IPS-18a (cell line): ENCODE measurements around the gene COL4A6.

Experiments
- H3K27ac ChIP-seq: one replicate; pipeline ENCODE4 v1.5.1; 2013; ENCODE audit warnings: low read length
- H3K27me3 ChIP-seq: one replicate; pipeline ENCODE4 v1.6.1; 2013; ENCODE audit warnings: mild to moderate bottlenecking, low read length; ENCODE audit not compliant: control insufficient read depth, insufficient read depth
- H3K36me3 ChIP-seq: one replicate; pipeline ENCODE4 v1.6.1; 2013; ENCODE audit warnings: low read depth, low read length; ENCODE audit not compliant: control insufficient read depth
- H3K4me1 ChIP-seq: one replicate; pipeline ENCODE4 v1.6.1; 2013; ENCODE audit warnings: low read depth, low read length; ENCODE audit not compliant: control insufficient read depth
- H3K4me3 ChIP-seq: one replicate; pipeline ENCODE4 v1.5.1; 2013; ENCODE audit warnings: low read length
- H3K9ac ChIP-seq: one replicate; pipeline ENCODE4 v1.6.1; 2013; ENCODE audit warnings: mild to moderate bottlenecking, low read length, moderate library complexity
- H3K9me3 ChIP-seq: one replicate; pipeline ENCODE4 v1.6.1; 2013; ENCODE audit warnings: low read depth, low read length; ENCODE audit not compliant: control insufficient read depth

The COL4A6 gene

DNA sequence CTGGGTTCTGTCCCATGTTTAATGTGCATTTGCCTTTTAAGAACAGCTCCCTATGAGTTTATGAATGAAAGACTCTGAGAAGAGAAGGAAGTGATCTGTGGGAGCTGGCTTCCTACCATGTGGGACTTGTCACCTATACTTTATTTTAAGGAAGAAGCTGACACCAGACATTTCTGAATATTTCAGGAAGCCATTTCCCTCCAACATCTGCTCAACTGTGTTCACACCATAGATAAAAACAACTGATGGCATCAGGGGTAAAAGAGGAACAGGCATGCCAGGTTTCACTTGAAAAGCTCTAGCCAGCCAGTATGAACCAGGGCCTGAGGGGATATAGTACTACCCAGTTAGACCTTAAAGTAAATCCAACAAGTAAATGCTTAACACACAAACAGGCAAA is 116.0 kb downstream of the COL4A6 start:
- H3K4me3 ChIP-seq, result no peak overlapping the region
- H3K27ac ChIP-seq, result no peak overlapping the region
- no peaks in the 10 kb centered on the region for H3K9me3 ChIP-seq
- H3K27me3 ChIP-seq, result no peaks in the 10 kb centered on the region
- H3K4me1 ChIP-seq, result no peaks in the 10 kb centered on the region
- no peaks in the 10 kb centered on the region for H3K36me3 ChIP-seq
- H3K9ac ChIP-seq, result no peak overlapping the region

- H3K9ac ChIP-seq, result no peak overlapping the region
- peaks cover 6% of the 10 kb centered on the region for H3K4me1 ChIP-seq
- no peaks in the 10 kb centered on the region for H3K9me3 ChIP-seq
- no peak overlapping the region for H3K4me3 ChIP-seq
- H3K36me3 ChIP-seq, result no peaks in the 10 kb centered on the region
- no peaks in the 10 kb centered on the region for H3K27me3 ChIP-seq
- H3K27ac ChIP-seq, result no peak overlapping the region
Measured at GRCh38 chrX:108316456-108316855, 121.8 kb downstream of the COL4A6 start.

DNA sequence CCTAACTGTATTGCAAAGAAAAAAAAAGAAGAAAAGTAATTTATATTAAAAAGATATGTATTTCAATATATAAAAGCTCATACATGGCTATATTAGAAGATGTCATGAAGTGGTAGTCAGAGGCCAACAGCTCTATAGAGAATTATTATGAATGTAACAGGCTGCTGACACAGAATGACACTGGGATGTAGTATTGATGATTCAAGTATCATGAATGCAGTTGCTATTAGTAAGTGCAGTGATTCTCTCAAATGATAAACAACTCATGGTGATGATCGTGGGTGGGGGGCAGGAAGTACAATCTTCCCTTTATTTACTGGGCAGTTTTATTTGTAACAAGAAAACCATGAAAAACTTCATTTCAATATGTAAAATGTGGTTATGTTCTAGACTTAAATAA is 124.6 kb downstream of the COL4A6 start:
- Histone ChIP-seq H3K27me3 (no peaks in the 10 kb centered on the region), H3K9me3 (no peaks in the 10 kb centered on the region), H3K4me3 (no peak overlapping the region), H3K9ac (no peak overlapping the region), H3K36me3 (no peaks in the 10 kb centered on the region), H3K27ac (no peak overlapping the region), H3K4me1 (peaks cover 6% of the 10 kb centered on the region)

DNA sequence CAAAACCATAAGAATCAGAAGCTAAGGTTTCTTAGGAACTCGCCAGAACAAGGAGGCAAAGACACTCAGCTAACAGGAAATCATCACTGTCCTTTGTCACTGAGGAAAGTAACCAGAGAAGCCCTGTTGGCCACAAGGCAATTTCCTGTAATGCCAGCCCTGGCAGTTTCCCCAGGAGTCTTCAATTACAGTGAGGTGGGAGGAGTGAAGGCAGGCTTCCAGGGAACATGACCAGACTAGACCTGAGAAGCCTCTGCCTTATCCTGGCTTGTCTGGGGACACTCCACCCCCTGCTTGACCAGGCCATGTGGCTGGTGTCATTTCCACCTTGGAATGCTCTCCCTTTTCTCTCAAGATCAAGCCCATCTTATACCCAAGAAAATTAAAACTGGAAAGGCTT is 125.3 kb downstream of the COL4A6 start:
- Histone ChIP-seq H3K9ac (no peak overlapping the region), H3K4me1 (peaks cover 6% of the 10 kb centered on the region), H3K36me3 (no peaks in the 10 kb centered on the region), H3K27me3 (no peaks in the 10 kb centered on the region), H3K9me3 (no peaks in the 10 kb centered on the region), H3K27ac (no peak overlapping the region), H3K4me3 (no peak overlapping the region)

- H3K36me3 ChIP-seq, result no peaks in the 10 kb centered on the region
- H3K9me3 ChIP-seq, result no peaks in the 10 kb centered on the region
- H3K27ac ChIP-seq, result no peak overlapping the region
- H3K4me3 ChIP-seq, result no peak overlapping the region
- peaks cover 6% of the 10 kb centered on the region for H3K4me1 ChIP-seq
- no peaks in the 10 kb centered on the region for H3K27me3 ChIP-seq
- H3K9ac ChIP-seq, result no peak overlapping the region
Measured at GRCh38 chrX:108312011-108312410, 126.2 kb downstream of the COL4A6 start.

- no peaks in the 10 kb centered on the region for H3K36me3 ChIP-seq
- no peak overlapping the region for H3K4me3 ChIP-seq
- H3K9me3 ChIP-seq, result no peaks in the 10 kb centered on the region
- no peak overlapping the region for H3K9ac ChIP-seq
- no peak overlapping the region for H3K27ac ChIP-seq
- H3K4me1 ChIP-seq, result peaks cover 6% of the 10 kb centered on the region
- H3K27me3 ChIP-seq, result no peaks in the 10 kb centered on the region
Measured at GRCh38 chrX:108310506-108310905, 127.7 kb downstream of the COL4A6 start.

- no peak overlapping the region for H3K4me3 ChIP-seq
- no peak overlapping the region for H3K9ac ChIP-seq
- no peak overlapping the region for H3K27ac ChIP-seq
- H3K9me3 ChIP-seq, result no peaks in the 10 kb centered on the region
- H3K36me3 ChIP-seq, result no peaks in the 10 kb centered on the region
- H3K4me1 ChIP-seq, result peaks cover 14% of the 10 kb centered on the region
- no peaks in the 10 kb centered on the region for H3K27me3 ChIP-seq
Measured at GRCh38 chrX:108309144-108309543, 129.1 kb downstream of the COL4A6 start.

- Histone ChIP-seq H3K4me3 (no peak overlapping the region), H3K27ac (no peak overlapping the region), H3K36me3 (no peaks in the 10 kb centered on the region)
Measured at GRCh38 chrX:108307132-108308085, 130.8 kb downstream of the COL4A6 start.

DNA sequence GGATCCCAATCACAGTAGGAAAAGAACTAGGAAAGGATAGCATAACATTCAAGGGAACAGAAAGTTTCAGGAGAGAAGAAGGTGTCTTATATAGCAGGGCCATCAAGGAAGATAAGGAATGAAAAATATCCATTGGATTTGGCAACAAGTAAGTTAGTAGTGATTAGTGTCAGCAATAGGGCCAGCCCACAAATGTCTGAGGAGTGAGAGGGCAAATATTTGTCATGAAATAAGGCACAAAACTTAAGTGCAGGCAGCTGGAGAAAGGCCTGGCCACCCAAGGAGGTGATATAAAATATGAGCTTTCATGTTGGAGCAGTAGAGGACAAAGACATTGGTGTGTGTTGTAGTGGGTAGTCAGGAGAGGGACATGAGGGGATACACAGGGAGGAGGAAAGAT is 132.1 kb downstream of the COL4A6 start:
- Histone ChIP-seq H3K9ac (no peak overlapping the region), H3K27me3 (no peaks in the 10 kb centered on the region), H3K9me3 (no peaks in the 10 kb centered on the region), H3K36me3 (no peaks in the 10 kb centered on the region), H3K4me1 (peaks cover 8% of the 10 kb centered on the region), H3K4me3 (no peak overlapping the region), H3K27ac (no peak overlapping the region)

More at GRCh38 chrX:108307132-108308085, 130.8 kb downstream of the COL4A6 start:
- H3K27me3 ChIP-seq, result no peaks in the 10 kb centered on the region
- H3K9me3 ChIP-seq, result no peaks in the 10 kb centered on the region
- peaks cover 8% of the 10 kb centered on the region for H3K4me1 ChIP-seq
- H3K9ac ChIP-seq, result no peak overlapping the region

- no peaks in the 10 kb centered on the region for H3K36me3 ChIP-seq
- no peak overlapping the region for H3K27ac ChIP-seq
- H3K9ac ChIP-seq, result no peak overlapping the region
- no peaks in the 10 kb centered on the region for H3K9me3 ChIP-seq
- H3K4me3 ChIP-seq, result no peak overlapping the region
- H3K27me3 ChIP-seq, result no peaks in the 10 kb centered on the region
- peaks cover 11% of the 10 kb centered on the region for H3K4me1 ChIP-seq
Measured at GRCh38 chrX:108304757-108305156, 133.5 kb downstream of the COL4A6 start.

GRCh38 chrX:108304210-108304609 is 134.0 kb downstream of the COL4A6 start:
- Histone ChIP-seq H3K27ac (no peak overlapping the region), H3K36me3 (no peaks in the 10 kb centered on the region), H3K9ac (no peak overlapping the region), H3K4me1 (peaks cover 17% of the 10 kb centered on the region), H3K9me3 (no peaks in the 10 kb centered on the region), H3K27me3 (no peaks in the 10 kb centered on the region), H3K4me3 (no peak overlapping the region)

GRCh38 chrX:108303682-108304081 is 134.5 kb downstream of the COL4A6 start:
- H3K4me3 ChIP-seq, result no peak overlapping the region
- H3K9me3 ChIP-seq, result no peaks in the 10 kb centered on the region
- no peaks in the 10 kb centered on the region for H3K36me3 ChIP-seq
- no peak overlapping the region for H3K27ac ChIP-seq
- no peaks in the 10 kb centered on the region for H3K27me3 ChIP-seq
- H3K9ac ChIP-seq, result no peak overlapping the region
- H3K4me1 ChIP-seq, result peaks cover 22% of the 10 kb centered on the region
